Stomach (tissue), 4 donors: ENCODE results near the gene CREB5.

Source experiments
- CTCF ChIP-seq, 7 experiments: fragments of 450-650 bp in 4 of 7; fragments of 200-600 bp in 3 of 7; sonication (generic) in 3 of 7; IDR thresholded peaks; one replicate each; pipeline ENCODE4 v1.5.1; 2016 to 2019; ENCODE audit warnings: antibody characterized with exemption in 7 of 7, control low read depth in 2 of 7, mild to moderate bottlenecking in 1 of 7
- EP300 ChIP-seq: sonication (generic); formaldehyde crosslinking; IDR thresholded peaks from one replicate; pipeline ENCODE4 v1.6.1; 2017; ENCODE audit warnings: antibody characterized with exemption
- POLR2A ChIP-seq, 4 donors: fragments of 450-650 bp; IDR thresholded peaks; one replicate each; pipeline ENCODE4 v1.6.1; 2016; ENCODE audit warnings: antibody characterized with exemption in 4 of 4, control low read depth in 2 of 4, mild to moderate bottlenecking in 1 of 4, moderate library complexity in 1 of 4

DNA sequence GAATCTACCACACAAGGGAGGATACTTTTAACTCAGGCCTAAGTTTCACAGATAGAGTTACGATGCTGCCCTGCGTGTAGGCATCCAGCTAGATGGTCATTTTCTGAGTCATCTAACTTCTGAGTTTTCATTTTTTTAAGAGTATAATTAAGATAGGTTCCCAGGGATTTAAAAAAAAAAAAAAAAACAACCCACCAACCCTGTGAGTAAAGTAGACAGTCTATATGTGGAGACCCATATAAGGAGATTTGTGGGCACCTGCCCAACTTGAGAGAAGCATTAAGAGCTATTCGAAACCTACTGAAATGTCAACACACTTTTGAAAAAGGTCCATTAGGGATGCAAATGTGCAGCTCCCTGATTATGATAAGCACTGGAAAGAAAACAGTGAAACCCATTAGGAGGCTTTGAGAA lies 288.5 kb downstream of the CREB5 start:
- TF ChIP-seq CTCF (IDR thresholded peaks at IDR 0.05) (no peak), EP300 (no peak), POLR2A (IDR thresholded peaks at IDR 0.05) (no peak)
